ENCODE measurements around the gene LYRM4. TPM values are rescaled to one million over a fixed set of nuclear protein-coding genes. Genes with fewer than 3 reads are reported as not detected.

The LYRM4 gene
- total and polyA plus RNA-seq, 12 donors = 18.3 to 33.0 (median 24.5) TPM

DNA sequence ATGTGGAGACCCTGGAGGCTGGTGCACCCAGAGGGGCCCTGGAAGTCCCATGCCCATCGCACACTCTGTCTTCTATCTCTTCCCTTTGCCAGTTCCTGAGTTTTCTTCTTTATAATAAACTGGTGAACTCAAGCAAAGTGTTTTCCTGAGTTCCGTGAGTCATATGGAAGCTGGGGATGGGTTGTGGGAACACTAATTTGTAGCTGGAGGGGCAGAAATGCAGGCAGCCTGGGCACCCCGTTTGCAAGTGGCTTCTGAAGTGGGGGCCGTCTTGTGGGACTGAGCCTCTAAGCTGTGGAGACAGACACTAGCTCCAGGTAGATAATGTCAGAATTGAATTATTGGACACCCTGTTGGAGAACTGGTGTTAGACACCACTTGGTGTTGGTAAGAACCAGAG lies 178.8 kb downstream of the LYRM4 start:
- ATAC-seq = no peak
- Histone ChIP-seq H3K27me3 (peaks cover 0 to 26% (median 0%) of the 10 kb centered on the region in 7 donors), H3K9me3 (no peaks in the 10 kb centered on the region), H3K4me1 (peaks cover 7 to 32% (median 14%) of the 10 kb centered on the region in 9 donors), H3K36me3 (no peaks in the 10 kb centered on the region), H3K4me3 (no peak overlapping the region), H3K27ac (no peak overlapping the region)
- TF ChIP-seq, protein P1, sequence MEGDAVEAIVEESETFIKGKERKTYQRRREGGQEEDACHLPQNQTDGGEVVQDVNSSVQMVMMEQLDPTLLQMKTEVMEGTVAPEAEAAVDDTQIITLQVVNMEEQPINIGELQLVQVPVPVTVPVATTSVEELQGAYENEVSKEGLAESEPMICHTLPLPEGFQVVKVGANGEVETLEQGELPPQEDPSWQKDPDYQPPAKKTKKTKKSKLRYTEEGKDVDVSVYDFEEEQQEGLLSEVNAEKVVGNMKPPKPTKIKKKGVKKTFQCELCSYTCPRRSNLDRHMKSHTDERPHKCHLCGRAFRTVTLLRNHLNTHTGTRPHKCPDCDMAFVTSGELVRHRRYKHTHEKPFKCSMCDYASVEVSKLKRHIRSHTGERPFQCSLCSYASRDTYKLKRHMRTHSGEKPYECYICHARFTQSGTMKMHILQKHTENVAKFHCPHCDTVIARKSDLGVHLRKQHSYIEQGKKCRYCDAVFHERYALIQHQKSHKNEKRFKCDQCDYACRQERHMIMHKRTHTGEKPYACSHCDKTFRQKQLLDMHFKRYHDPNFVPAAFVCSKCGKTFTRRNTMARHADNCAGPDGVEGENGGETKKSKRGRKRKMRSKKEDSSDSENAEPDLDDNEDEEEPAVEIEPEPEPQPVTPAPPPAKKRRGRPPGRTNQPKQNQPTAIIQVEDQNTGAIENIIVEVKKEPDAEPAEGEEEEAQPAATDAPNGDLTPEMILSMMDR (IDR thresholded peaks at IDR 0.05) = no peak
- intact Hi-C loops (cut with DNase I) = loop anchor here in 2 of 10 donors (2.0 to 5.0 kb wide), 2 partner anchors 27 to 35 kb away; no protein-coding TSS in a partner anchor
- WGBS, 2 donors = 81 to 85% methylated on average over 4 of the region's 4 CpGs
- DNase-seq = no peak

DNA sequence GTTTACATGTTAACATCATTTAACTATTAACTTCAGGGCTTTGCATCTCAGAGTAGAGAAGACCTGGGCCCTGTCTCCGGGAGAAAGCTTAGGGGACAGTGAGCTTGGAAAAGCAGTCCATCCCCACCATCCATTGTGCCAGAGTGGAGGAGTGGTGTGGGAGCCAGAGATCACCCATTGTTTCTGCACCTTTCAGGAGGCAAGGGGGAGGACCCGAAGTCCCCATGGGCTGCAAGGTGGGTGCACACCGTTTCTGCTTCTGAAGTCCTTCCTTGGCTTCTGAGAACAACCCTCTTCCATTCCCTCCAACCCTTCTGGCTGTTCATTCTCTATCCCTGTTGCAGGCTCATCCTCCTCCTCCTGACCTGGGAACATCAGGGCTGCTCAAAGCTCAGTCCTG lies 179.6 kb downstream of the LYRM4 start:
- Histone ChIP-seq H3K27me3 (peaks cover 0 to 18% (median 0%) of the 10 kb centered on the region in 7 donors), H3K4me1 (peaks cover 2 to 24% (median 6%) of the 10 kb centered on the region in 9 donors), H3K27ac (no peak overlapping the region), H3K4me3 (no peak overlapping the region), H3K36me3 (no peaks in the 10 kb centered on the region), H3K9me3 (no peaks in the 10 kb centered on the region)
- intact Hi-C loops (cut with DNase I) = loop anchor here in 2 of 10 donors (2.0 to 5.0 kb wide), 2 partner anchors 28 to 36 kb away; no protein-coding TSS in a partner anchor
- DNase-seq (no peak), ATAC-seq (no peak)
- 93 to 96% methylated on average over 3 of the region's 3 CpGs for whole genome bisulfite sequencing, 2 donors
- TF ChIP-seq, protein P1 (IDR thresholded peaks at IDR 0.05) = no peak

DNA sequence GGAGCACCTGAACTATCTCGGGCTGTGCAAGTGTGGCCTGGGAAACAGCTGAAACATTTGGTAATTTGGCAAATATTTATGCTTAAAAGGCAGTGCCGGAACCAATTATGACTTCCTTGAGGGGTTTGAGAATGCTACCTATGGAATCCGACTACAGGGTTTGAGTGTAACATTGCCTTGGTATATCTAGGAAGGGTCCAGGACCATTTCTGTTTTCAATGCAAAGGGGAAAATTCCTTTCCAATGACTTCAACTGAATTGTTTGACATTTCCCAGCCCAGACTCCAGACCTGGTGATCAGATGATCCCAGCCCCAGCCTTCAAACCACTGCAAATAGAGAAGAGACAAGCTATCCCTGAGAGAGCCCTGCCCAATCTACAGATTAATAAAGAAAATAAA lies 180.2 kb downstream of the LYRM4 start:
- no peaks in the 10 kb centered on the region for H3K36me3 ChIP-seq
- no peak overlapping the region for H3K27ac ChIP-seq
- no peaks in the 10 kb centered on the region for H3K9me3 ChIP-seq
- H3K4me1 ChIP-seq = peaks cover 0 to 18% (median under 1%) of the 10 kb centered on the region in 9 donors
- 62 to 81% methylated on average over 3 of the region's 3 CpGs for WGBS, 2 donors
- ATAC-seq (no peak), DNase-seq (no peak)
- no peak overlapping the region for H3K4me3 ChIP-seq
- TF ChIP-seq, protein P1 (IDR thresholded peaks at IDR 0.05) = no peak
- H3K27me3 ChIP-seq = peaks cover 0 to 12% (median 0%) of the 10 kb centered on the region in 7 donors
- intact Hi-C loops (cut with DNase I) = loop anchor here in 2 of 10 donors (2.0 to 5.0 kb wide), 2 partner anchors 28 to 37 kb away; no protein-coding TSS in a partner anchor

DNA sequence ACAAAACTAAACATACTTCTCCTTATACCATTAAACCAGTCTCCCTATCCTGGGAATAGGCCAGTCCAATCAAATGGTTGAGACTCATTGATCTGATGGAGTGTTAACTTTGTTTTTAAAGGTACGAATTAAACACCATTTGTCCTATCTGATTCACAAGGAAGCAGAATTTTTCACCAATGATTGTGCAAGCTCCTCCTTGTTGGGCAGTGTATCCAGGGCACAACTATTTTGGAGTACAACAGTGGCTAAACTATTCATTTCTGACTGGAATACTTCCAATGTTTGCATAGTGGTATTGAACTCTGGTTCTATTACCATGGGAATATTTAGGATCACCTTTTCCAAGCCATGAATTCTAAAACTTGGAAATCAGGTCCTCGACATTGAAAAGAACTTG lies 181.1 kb downstream of the LYRM4 start:
- ATAC-seq (no peak), DNase-seq (no peak)
- 95 to 97% methylated on average over 2 of the region's 2 CpGs for WGBS, 2 donors
- Histone ChIP-seq H3K27ac (no peak overlapping the region), H3K9me3 (no peaks in the 10 kb centered on the region), H3K4me3 (no peak overlapping the region), H3K4me1 (peaks cover 0 to 10% (median 0%) of the 10 kb centered on the region in 9 donors), H3K36me3 (no peaks in the 10 kb centered on the region), H3K27me3 (peaks cover 0 to 3% (median 0%) of the 10 kb centered on the region in 7 donors)
- TF ChIP-seq, protein P1 (IDR thresholded peaks at IDR 0.05) = no peak
- intact Hi-C loops (cut with DNase I) = loop anchor here in 4 of 10 donors (2.0 to 10.0 kb wide), 5 partner anchors 29 to 315 kb away; no protein-coding TSS in a partner anchor

Measured in heart right ventricle (tissue), 16 donors.